Breast epithelium (tissue), 3 donors: Measurements from ENCODE around the gene CTTNBP2.

Experiments used
- CTCF ChIP-seq, 3 donors: fragments of 450-650 bp; IDR thresholded peaks; one replicate each; pipeline ENCODE4 v1.5.1; 2016 to 2017; ENCODE audit warnings: antibody characterized with exemption in 3 of 3, mild to moderate bottlenecking in 3 of 3, moderate library complexity in 3 of 3
- POLR2A ChIP-seq: fragments of 450-650 bp; IDR thresholded peaks from one replicate; pipeline ENCODE4 v1.6.1; 2016; ENCODE audit warnings: antibody characterized with exemption, mild to moderate bottlenecking, moderate library complexity
- POLR2AphosphoS5 ChIP-seq, 3 donors: sonication (generic); formaldehyde crosslinking; IDR thresholded peaks; one replicate each; pipeline ENCODE4 v1.6.1; 2017; ENCODE audit warnings: antibody characterized with exemption in 3 of 3

- TF ChIP-seq CTCF (IDR thresholded peaks at IDR 0.05), result no peak
- TF ChIP-seq POLR2A, result no peak
- no peak for TF ChIP-seq POLR2AphosphoS5 (IDR thresholded peaks at IDR 0.05)
Measured at GRCh38 chr7:117837841-117838240, 35.4 kb downstream of the CTTNBP2 start.
